CD4-positive, alpha-beta T cell (primary cell): ENCODE measurements around the gene NYAP2. TPM values are rescaled to one million over a fixed set of nuclear protein-coding genes. Genes with fewer than 3 reads are reported as not detected.

ENCODE experiments used
- ATAC-seq: fragments of 200-7000 bp; cut with Tn5 transposase; one replicate; pipeline ENCODE4 v1.10.0; 2022; ENCODE audit warnings: mild to moderate bottlenecking; ENCODE audit not compliant: poor library complexity
- CTCF ChIA-PET: fragments of 350-600 bp; sonication (Branson Sonifier 250); formaldehyde crosslinking; loops from one replicate; lab custom pipeline; 2021; ENCODE audit warnings: antibody characterized with exemption, inconsistent platforms; lab: Charles Lee
- POLR2A ChIA-PET: fragments of 350-600 bp; sonication (Branson Sonifier 250); formaldehyde crosslinking; loops from one replicate; lab custom pipeline; 2021; ENCODE audit warnings: antibody characterized with exemption, inconsistent platforms; lab: Charles Lee
- DNase-seq, 14 experiments: peaks; one replicate each; pipeline ENCODE4 v3.0.0-alpha.2; 2013 to 2020; ENCODE audit warnings: mixed read lengths in 2 of 14
- H3K27ac ChIP-seq, 2 donors: one replicate each; pipeline versions ENCODE4 v1.5.1 to v1.7.0; 2013; ENCODE audit warnings: low read length in 2 of 2, low read depth in 1 of 2, mild to moderate bottlenecking in 1 of 2
- H3K27me3 ChIP-seq, 2 experiments: 1 replicate in 1 of 2; 2 replicates in 1 of 2; pipeline versions ENCODE4 v1.6.1 to v1.7.0; 2013; ENCODE audit warnings: low read length in 2 of 2, control low read depth in 1 of 2, mild to moderate bottlenecking in 1 of 2, moderate library complexity in 1 of 2; ENCODE audit not compliant: insufficient read depth in 2 of 2, control insufficient read depth in 1 of 2
- H3K36me3 ChIP-seq: one replicate; pipeline ENCODE4 v1.6.1; 2013; ENCODE audit warnings: low read length, control low read depth; ENCODE audit not compliant: insufficient read depth
- H3K4me1 ChIP-seq: one replicate; pipeline ENCODE4 v1.6.1; 2013; ENCODE audit warnings: low read length, control low read depth; ENCODE audit not compliant: insufficient read depth
- H3K4me3 ChIP-seq: one replicate; pipeline ENCODE4 v1.5.1; 2013; ENCODE audit warnings: mild to moderate bottlenecking, low read length, moderate library complexity
- H3K9me3 ChIP-seq, 2 experiments: 1 replicate in 1 of 2; 2 replicates in 1 of 2; pipeline versions ENCODE4 v1.6.1 to v1.7.0; 2013; ENCODE audit warnings: low read length in 2 of 2, mild to moderate bottlenecking in 2 of 2, control low read depth in 1 of 2, moderate library complexity in 1 of 2; ENCODE audit not compliant: control insufficient read depth in 1 of 2, insufficient read depth in 1 of 2
- H3K27ac Mint-ChIP-seq: one replicate; pipeline ENCODE4 v1.8.0; 2020; ENCODE audit warnings: mixed read lengths
- H3K27me3 Mint-ChIP-seq: one replicate; pipeline ENCODE4 v1.8.0; 2021; ENCODE audit warnings: mixed read lengths
- H3K36me3 Mint-ChIP-seq: one replicate; pipeline ENCODE4 v1.8.0; 2021; ENCODE audit warnings: low read depth, mixed read lengths
- H3K4me1 Mint-ChIP-seq: one replicate; pipeline ENCODE4 v1.8.0; 2021; ENCODE audit warnings: low read depth, mixed read lengths
- H3K4me3 Mint-ChIP-seq: one replicate; pipeline ENCODE4 v1.8.0; 2020; ENCODE audit warnings: mild to moderate bottlenecking, mixed read lengths
- H3K9me3 Mint-ChIP-seq: one replicate; pipeline ENCODE4 v1.8.0; 2020; ENCODE audit warnings: mixed read lengths
- intact Hi-C, 2 experiments: fragments of 100-400 bp; cut with DNase I in 1 of 2; cut with micrococcal nuclease in 1 of 2; formaldehyde crosslinking; loops; one replicate each; pipeline versions ENCODE4 v1.15.1 to v1.9.0; 2023 to 2025; cut with DNase I, micrococcal nuclease
- total RNA-seq, 174 experiments: library from RNA in 2 of 174; stranded (reverse) in 2 of 174; gene quantifications; one replicate each; pipeline ENCODE4 v1.2.3 and lab custom pipeline; 2021 to 2026
- TF ChIP-seq, protein P1 (sequence below): fragments of 200-600 bp; IDR thresholded peaks from one replicate; pipeline ENCODE4 v1.8.0; 2022; ENCODE audit warnings: antibody characterized with exemption, mild to moderate bottlenecking

NYAP2 gene
- total RNA-seq, 2 experiments from 2014 or later: not detected

DNA sequence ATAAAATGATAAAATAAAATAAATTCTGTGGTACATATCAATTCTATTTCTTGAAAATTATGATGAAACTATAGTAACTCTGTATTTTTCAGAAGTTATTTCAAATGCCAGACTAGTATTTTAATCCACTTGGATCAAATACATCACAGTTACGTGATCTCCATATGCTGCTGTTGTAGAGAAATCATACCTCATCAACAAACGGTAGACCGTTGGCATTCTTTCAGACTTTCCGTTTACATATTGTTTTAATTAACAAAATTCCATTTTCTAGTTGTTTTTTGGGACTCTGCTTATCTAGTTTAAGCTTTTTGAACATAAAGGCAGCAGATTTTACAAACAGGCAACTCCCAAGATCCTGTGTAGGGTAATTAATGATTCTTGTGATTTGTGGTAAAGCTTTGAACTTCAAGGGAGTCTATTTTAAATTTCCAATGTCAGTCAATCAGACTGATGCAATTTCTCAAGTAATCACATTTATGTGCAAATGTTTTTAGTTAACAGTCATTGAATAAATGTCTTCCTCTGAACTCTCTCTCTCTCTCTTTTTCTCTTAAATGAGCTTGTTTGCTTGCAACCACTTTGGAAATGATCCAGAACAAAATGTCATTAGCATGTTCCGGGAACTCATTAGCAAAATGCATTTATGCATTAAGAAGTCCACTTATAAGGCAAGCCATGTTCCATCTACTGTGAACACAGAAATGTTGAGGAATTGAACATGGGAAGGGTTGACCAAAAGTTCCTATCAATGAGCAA lies 31.8 kb downstream of the NYAP2 start:
- DNase-seq (no peak), ATAC-seq (no peak)
- Histone ChIP-seq H3K27ac (no peak overlapping the region), H3K27me3 (peaks cover 0 to 3% of the 10 kb centered on the region in 2 experiments), H3K4me1 (no peaks in the 10 kb centered on the region), H3K4me3 (no peak overlapping the region), H3K36me3 (no peaks in the 10 kb centered on the region), H3K9me3 (no peaks in the 10 kb centered on the region)
- H3K4me3 Mint-ChIP-seq: no peak overlapping the region
- peaks cover 2% of the 10 kb centered on the region for H3K27me3 Mint-ChIP-seq
- TF ChIP-seq, protein P1, sequence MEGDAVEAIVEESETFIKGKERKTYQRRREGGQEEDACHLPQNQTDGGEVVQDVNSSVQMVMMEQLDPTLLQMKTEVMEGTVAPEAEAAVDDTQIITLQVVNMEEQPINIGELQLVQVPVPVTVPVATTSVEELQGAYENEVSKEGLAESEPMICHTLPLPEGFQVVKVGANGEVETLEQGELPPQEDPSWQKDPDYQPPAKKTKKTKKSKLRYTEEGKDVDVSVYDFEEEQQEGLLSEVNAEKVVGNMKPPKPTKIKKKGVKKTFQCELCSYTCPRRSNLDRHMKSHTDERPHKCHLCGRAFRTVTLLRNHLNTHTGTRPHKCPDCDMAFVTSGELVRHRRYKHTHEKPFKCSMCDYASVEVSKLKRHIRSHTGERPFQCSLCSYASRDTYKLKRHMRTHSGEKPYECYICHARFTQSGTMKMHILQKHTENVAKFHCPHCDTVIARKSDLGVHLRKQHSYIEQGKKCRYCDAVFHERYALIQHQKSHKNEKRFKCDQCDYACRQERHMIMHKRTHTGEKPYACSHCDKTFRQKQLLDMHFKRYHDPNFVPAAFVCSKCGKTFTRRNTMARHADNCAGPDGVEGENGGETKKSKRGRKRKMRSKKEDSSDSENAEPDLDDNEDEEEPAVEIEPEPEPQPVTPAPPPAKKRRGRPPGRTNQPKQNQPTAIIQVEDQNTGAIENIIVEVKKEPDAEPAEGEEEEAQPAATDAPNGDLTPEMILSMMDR: no peak
- no peaks in the 10 kb centered on the region for H3K9me3 Mint-ChIP-seq
- no peak overlapping the region for H3K27ac Mint-ChIP-seq
- ChIA-PET POLR2A (no interaction called here), CTCF (no interaction called here)
- H3K36me3 Mint-ChIP-seq: no peaks in the 10 kb centered on the region
- no peaks in the 10 kb centered on the region for H3K4me1 Mint-ChIP-seq
- intact Hi-C loops: no loop called here

DNA sequence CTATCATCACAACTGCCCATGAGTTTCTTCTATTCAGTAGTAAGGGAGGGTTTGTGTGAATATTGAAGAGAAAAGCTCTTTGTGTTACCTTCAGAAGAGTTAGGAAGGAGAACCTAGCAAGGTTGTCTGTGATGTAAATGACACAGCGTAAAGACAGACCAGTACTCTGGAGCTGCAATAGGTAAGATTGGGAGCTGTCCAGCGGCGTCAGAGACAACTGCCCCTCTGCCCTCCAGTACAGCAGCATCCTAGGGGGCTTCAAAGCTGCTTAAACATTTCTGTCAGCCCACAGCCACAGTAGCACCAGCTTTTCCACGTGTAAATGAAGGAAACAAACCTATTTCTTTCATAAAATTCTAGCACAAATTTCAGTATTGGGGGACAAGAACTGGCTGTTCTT lies 34.5 kb downstream of the NYAP2 start:
- no peaks in the 10 kb centered on the region for H3K4me1 Mint-ChIP-seq
- Histone ChIP-seq H3K4me1 (no peaks in the 10 kb centered on the region), H3K36me3 (no peaks in the 10 kb centered on the region), H3K27ac (no peak overlapping the region), H3K4me3 (no peak overlapping the region), H3K9me3 (no peaks in the 10 kb centered on the region), H3K27me3 (peaks cover 0 to 3% of the 10 kb centered on the region in 2 experiments)
- no peaks in the 10 kb centered on the region for H3K36me3 Mint-ChIP-seq
- ChIA-PET CTCF (no interaction called here), POLR2A (no interaction called here)
- ATAC-seq (no peak), DNase-seq (no peak)
- intact Hi-C loops: no loop called here
- H3K27ac Mint-ChIP-seq: no peak overlapping the region
- H3K9me3 Mint-ChIP-seq: no peaks in the 10 kb centered on the region
- peaks cover 11% of the 10 kb centered on the region for H3K27me3 Mint-ChIP-seq
- H3K4me3 Mint-ChIP-seq: no peak overlapping the region
- TF ChIP-seq, protein P1: no peak

DNA sequence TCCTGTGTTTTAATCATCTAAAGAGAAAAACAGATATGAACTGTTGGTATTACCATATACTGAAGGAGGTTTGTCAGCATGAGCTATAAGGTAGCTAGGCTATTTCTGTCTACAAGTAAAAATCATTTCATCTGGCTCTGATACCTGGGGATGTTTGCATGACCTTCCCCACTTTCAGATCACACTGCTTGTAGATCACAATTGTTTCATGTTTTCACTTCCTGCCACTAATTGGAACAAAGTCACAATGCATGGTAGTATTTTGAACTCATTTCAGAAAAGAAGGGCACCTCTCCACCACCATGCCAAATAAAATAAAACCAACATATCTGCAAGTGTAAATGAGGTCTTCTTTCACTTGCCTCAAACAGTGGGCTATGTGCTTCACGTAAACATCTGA lies 37.8 kb downstream of the NYAP2 start:
- CTCF ChIA-PET: interaction anchor here (0.7 kb wide), 1 partner anchor 27 kb away, joined by 3 read pairs; no protein-coding TSS in a partner anchor
- intact Hi-C loops: no loop called here
- ATAC-seq (no peak), DNase-seq (no peak)
- H3K4me1 Mint-ChIP-seq: no peaks in the 10 kb centered on the region
- H3K27me3 ChIP-seq: no peaks in the 10 kb centered on the region
- H3K36me3 Mint-ChIP-seq: no peaks in the 10 kb centered on the region
- no peak overlapping the region for H3K27ac Mint-ChIP-seq
- no peaks in the 10 kb centered on the region for H3K9me3 ChIP-seq
- H3K9me3 Mint-ChIP-seq: no peaks in the 10 kb centered on the region
- no peaks in the 10 kb centered on the region for H3K36me3 ChIP-seq
- TF ChIP-seq, protein P1: no peak
- H3K27me3 Mint-ChIP-seq: peaks cover 40% of the 10 kb centered on the region
- no peaks in the 10 kb centered on the region for H3K4me1 ChIP-seq
- H3K27ac ChIP-seq: no peak overlapping the region
- POLR2A ChIA-PET: no interaction called here
- no peak overlapping the region for H3K4me3 Mint-ChIP-seq
- no peak overlapping the region for H3K4me3 ChIP-seq
